ENCODE measurements around the gene MAD2L2. TPM values are rescaled to one million over a fixed set of nuclear protein-coding genes. Genes with fewer than 3 reads are reported as not detected.

Gene MAD2L2
- polyA plus RNA-seq, 2 of the 4 experiments (the other 2 are of a cell fraction): 31.2 to 32.5 TPM

GRCh38 chr1:11685210-11685752 is 4.3 kb upstream of the MAD2L2 start:
- H3K4me2 ChIP-seq: no peak overlapping the region
- ATAC-seq (no peak), FAIRE-seq (no peak), DNase-seq (ENCODE audit: low read depth in 1 of 2, low spot score in 1 of 2) (no peak)
- peaks cover 4% of the 10 kb centered on the region; the same call in 2 of the 3 replicates for H3K4me1 ChIP-seq
- no peaks in the 10 kb centered on the region for H3K9me3 ChIP-seq
- ChIA-PET POLR2A (interaction anchor here (0.5 kb wide), 1 partner anchor 334 kb away, joined by 3 read pairs; the partner anchor contains the start of gene MIIP), CTCF (interaction anchor here (1.0 to 3.0 kb wide), 4 partner anchors 9 to 34 kb away, joined by 3 to 9 read pairs (median 6); partner anchors contain the start of gene FBXO6)
- 49% methylated on average over 7 of the region's 7 CpGs for WGBS (ENCODE audit: missing lambda C conversion rate)
- no peak overlapping the region for H3K4me3 ChIP-seq
- no peak overlapping the region for H3K27ac ChIP-seq
- TF ChIP-seq TP53 (CRISPR knock-in tag; IDR thresholded peaks at IDR 0.05): no peak

GRCh38 chr1:11684070-11684469 is 3.1 kb upstream of the MAD2L2 start:
- H3K4me1 ChIP-seq: peaks cover 4% of the 10 kb centered on the region; the same call in 2 of the 3 replicates
- no peaks in the 10 kb centered on the region for H3K9me3 ChIP-seq
- TF ChIP-seq ZSCAN20 (CRISPR knock-in tag; IDR thresholded peaks at IDR 0.05) (no peak), HOXB5 (CRISPR knock-in tag; IDR thresholded peaks at IDR 0.05) (no peak), GATA3 (IDR thresholded peaks at IDR 0.05; ENCODE audit: borderline replicate concordance) (no peak), ATOH8 (CRISPR knock-in tag; IDR thresholded peaks at IDR 0.05; ENCODE audit: low read depth) (no peak), JUNB (IDR thresholded peaks at IDR 0.05) (no peak), CHD4 (IDR thresholded peaks at IDR 0.05; ENCODE audit: borderline replicate concordance) (no peak), ZFP36 (IDR thresholded peaks at IDR 0.05; ENCODE audit: borderline replicate concordance, partially characterized antibody) (no peak), MYC (IDR thresholded peaks at IDR 0.05; ENCODE audit: borderline replicate concordance, low read length) (no peak), POLR2A (IDR thresholded peaks at IDR 0.05; ENCODE audit: low read length) (no peak)
- TF ChIP-seq, protein P1, sequence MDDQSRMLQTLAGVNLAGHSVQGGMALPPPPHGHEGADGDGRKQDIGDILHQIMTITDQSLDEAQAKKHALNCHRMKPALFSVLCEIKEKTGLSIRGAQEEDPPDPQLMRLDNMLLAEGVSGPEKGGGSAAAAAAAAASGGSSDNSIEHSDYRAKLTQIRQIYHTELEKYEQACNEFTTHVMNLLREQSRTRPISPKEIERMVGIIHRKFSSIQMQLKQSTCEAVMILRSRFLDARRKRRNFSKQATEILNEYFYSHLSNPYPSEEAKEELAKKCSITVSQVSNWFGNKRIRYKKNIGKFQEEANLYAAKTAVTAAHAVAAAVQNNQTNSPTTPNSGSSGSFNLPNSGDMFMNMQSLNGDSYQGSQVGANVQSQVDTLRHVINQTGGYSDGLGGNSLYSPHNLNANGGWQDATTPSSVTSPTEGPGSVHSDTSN (IDR thresholded peaks at IDR 0.05): no peak
- TF ChIP-seq, protein P2, sequence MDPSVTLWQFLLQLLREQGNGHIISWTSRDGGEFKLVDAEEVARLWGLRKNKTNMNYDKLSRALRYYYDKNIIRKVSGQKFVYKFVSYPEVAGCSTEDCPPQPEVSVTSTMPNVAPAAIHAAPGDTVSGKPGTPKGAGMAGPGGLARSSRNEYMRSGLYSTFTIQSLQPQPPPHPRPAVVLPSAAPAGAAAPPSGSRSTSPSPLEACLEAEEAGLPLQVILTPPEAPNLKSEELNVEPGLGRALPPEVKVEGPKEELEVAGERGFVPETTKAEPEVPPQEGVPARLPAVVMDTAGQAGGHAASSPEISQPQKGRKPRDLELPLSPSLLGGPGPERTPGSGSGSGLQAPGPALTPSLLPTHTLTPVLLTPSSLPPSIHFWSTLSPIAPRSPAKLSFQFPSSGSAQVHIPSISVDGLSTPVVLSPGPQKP (IDR thresholded peaks at IDR 0.05; ENCODE audit: low read depth, low read length): no peak
- TF ChIP-seq, protein P3, sequence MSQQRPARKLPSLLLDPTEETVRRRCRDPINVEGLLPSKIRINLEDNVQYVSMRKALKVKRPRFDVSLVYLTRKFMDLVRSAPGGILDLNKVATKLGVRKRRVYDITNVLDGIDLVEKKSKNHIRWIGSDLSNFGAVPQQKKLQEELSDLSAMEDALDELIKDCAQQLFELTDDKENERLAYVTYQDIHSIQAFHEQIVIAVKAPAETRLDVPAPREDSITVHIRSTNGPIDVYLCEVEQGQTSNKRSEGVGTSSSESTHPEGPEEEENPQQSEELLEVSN (IDR thresholded peaks at IDR 0.05; ENCODE audit: borderline replicate concordance, low read depth): no peak
- DNase-seq (ENCODE audit: low read depth in 1 of 2, low spot score in 1 of 2) (no peak), ATAC-seq (no peak), FAIRE-seq (no peak)
- ChIA-PET CTCF (interaction anchor here (0.6 to 3.0 kb wide), 2 partner anchors 20 to 443 kb away, joined by 3 to 9 read pairs; partner anchors contain the start of gene FBXO6), POLR2A (no interaction called here)
- 46% methylated on average over 7 of the region's 7 CpGs for WGBS (ENCODE audit: missing lambda C conversion rate)
- no peak overlapping the region for H3K4me3 ChIP-seq
- H3K4me2 ChIP-seq: no peak overlapping the region
- H3K27ac ChIP-seq: no peak overlapping the region

- ChIA-PET POLR2A (no interaction called here), CTCF (interaction anchor here (1.0 to 2.7 kb wide), 8 partner anchors 12 to 67 kb away, joined by 3 to 15 read pairs (median 4); partner anchors contain the start of gene FBXO6)
- WGBS (ENCODE audit: missing lambda C conversion rate): 44% methylated on average over 1 of the region's 1 CpG
- FAIRE-seq: no peak
- Histone ChIP-seq H3K4me3 (no peak overlapping the region), H3K4me2 (no peak overlapping the region), H3K4me1 (peaks cover 4% of the 10 kb centered on the region; the same call in 2 of the 3 replicates), H3K9me3 (no peaks in the 10 kb centered on the region), H3K27ac (no peak overlapping the region)
- DNase-seq (ENCODE audit: low read depth in 1 of 2, low spot score in 1 of 2): no peak
- ATAC-seq: no peak
- TF ChIP-seq, protein P2 (IDR thresholded peaks at IDR 0.05; ENCODE audit: low read depth, low read length): no peak
- no peak for TF ChIP-seq POLR2A (IDR thresholded peaks at IDR 0.05; ENCODE audit: low read length)
- TF ChIP-seq RCOR1 (IDR thresholded peaks at IDR 0.05; ENCODE audit: low read depth, low read length): no peak
- no peak for TF ChIP-seq FOXS1 (CRISPR knock-in tag; IDR thresholded peaks at IDR 0.05)
- TF ChIP-seq USF2 (IDR thresholded peaks at IDR 0.05): no peak
Measured at GRCh38 chr1:11682799-11683198, 1.9 kb upstream of the MAD2L2 start.
